ENCODE measurements around the gene POLR3H.

Gene POLR3H

DNA sequence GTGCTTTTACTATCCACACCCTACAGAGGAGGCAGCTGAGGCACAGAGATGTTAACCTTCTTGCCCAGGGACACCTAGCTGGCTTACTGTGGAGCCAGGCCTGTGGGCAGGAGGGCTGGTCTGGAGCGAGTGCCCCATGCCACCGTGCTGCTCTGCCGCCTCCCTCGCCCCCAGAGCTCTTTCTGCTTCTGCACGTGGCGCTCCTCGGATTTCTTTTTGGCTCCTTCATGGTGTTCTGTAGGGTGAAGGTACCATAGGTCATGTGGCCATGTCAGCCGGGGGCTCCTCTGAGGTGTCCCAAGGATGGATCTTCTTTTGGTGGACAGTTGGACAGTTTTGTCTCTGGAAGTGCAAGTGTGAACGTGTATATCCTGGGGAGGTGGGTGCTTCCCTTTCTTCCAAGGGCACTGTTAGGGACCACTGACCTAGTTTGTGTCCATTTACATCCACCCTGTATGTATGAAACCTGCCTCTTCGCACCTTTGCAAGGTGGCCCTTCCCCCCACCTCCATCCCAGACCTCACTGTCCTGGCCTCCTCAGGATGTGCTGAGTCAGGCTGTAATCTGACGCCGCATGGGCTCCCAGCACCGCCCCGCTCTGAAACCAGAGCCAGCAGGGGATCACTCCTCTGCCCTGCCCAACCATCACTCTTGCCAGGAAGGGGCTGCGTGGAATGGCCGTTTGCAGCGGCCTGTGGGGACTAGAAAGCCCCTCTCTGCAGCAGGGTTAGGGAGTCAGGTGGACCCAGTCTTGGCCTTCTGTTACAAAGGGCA, 31.7 kb downstream of the POLR3H start:
- peak; percentile 76 for DNase-seq

DNA sequence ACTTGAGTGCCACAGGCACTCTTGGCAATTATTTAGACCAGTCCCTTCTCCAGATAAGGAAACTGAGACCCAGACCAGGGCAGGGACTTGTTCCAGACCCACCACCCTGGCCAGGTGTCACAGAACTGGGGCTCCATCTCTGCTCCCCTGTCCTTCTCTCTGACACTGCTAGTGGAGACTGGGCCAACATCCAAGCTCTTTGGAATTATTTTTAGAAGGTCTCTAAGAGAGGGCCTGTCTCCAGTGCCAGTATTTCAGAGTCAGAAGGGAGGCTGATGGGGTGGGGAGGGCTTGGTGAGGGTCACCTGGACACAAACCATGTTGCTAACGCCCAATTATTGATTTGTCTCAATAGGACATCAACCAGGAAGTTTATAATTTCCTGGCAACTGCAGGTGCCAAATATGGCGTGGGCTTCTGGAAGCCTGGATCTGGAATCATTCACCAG, 32.7 kb downstream of the POLR3H start:
- DNase-seq = peak; percentile 55

- DNase-seq = no peak
Observed at GRCh38 chr22:41508770-41509170, 35.5 kb downstream of the POLR3H start.

- no peak for DNase-seq
Observed at GRCh38 chr22:41507330-41508063, 36.8 kb downstream of the POLR3H start.

GRCh38 chr22:41505511-41506220, 38.6 kb downstream of the POLR3H start:
- DNase-seq = no peak

GRCh38 chr22:41504816-41505215, 39.5 kb downstream of the POLR3H start:
- DNase-seq = no peak

DNA sequence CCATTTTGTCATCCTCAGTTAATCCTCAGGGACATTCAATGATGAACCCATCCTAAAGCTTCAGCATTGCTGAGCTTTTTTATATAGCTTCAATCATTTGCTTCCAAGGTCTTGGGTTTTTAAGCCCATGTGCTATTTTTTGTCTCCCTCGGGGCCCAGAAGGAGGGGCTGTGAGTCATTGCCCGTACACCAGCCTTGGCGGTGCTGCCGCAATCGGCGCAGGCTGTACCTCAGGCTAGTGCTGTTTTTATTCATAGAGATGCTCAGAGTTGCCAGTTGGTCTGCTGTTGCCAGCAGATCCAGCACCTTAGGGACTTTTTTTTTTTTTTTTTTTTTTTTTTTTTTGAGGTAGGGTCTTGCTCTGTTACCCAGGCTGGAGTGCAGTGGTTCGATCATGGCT, 39.9 kb downstream of the POLR3H start:
- no peak for DNase-seq

GRCh38 chr22:41501209-41501608, 43.1 kb downstream of the POLR3H start:
- DNase-seq = no peak

DNA sequence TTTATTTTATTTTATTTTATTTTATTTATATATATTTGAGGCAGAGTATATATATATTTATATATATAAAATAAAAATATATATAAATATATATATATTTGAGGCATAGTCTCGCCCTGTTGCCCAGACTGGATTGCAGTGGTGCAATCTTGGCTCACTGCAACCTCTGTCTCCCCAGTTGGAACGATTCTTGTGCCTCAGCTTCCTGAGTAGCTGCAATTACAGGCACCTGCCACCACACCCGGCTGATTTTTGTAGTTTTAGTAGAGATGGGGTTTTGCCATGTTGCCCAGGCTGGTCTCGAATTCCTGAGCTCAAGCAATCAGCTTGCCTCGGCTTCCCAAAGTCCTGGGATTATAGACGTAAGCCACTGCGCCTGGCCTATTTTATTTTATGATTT, 44.0 kb downstream of the POLR3H start:
- DNase-seq = no peak

GRCh38 chr22:41499624-41500280, 44.5 kb downstream of the POLR3H start:
- DNase-seq = no peak

GRCh38 chr22:41498303-41498835, 45.9 kb downstream of the POLR3H start:
- DNase-seq = no peak

DNA sequence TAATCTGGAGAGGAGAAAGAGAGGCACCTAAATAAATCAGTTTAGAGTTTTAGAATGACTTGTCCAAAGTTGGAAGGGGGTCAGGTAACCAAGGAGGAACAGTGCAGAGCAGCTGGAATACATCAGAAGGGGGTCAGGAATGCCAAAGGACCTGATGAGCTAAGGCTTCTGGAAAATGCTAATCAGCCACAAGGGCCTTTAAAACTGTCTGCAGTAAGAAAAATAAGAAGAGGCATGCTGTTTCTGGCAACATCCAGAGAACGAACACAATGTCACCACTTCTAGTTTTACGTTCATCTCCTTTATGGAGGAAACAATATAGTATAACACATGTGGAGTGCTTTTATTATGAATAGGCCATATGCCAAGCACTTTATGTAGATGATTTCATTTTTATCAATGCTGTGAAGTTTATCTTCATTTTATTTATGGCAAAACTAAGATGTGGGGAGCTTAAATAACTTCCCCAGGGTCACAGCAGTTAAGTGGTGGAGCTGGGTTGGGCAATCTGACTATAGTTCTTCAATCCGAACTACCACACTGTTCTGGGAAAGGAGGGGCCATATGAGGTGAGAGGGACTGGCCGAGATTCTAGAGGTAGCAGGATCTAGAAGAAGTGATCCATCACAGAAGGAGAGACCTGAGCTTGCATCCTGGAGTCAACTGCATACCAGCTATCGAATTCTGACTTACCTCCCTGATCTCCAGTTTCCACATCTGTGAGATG, 52.7 kb downstream of the POLR3H start:
- DNase-seq = no peak

GRCh38 chr22:41488596-41489385, 55.5 kb downstream of the POLR3H start:
- no peak for DNase-seq

DNA sequence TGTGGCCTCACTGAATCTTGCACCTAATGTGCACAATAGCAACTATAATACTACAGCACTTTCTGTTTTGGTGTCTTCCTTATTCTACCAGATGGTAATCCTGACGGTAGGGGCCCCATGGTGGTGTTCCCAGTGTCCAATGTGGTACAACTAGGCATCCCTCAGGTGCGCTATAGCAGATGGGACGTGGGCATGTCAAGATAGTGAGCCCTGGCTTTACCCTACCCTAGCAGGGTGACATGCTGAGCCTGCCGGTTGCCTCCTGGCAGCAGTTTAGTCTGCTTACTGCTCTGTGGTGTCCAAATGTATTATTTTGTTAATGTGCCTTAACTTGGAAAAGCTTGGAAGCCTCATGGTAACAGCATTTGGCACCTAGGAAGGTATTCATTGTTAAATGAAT, 56.2 kb downstream of the POLR3H start:
- no peak for DNase-seq

GRCh38 chr22:41487037-41487935, 57.0 kb downstream of the POLR3H start:
- no peak for DNase-seq

DNA sequence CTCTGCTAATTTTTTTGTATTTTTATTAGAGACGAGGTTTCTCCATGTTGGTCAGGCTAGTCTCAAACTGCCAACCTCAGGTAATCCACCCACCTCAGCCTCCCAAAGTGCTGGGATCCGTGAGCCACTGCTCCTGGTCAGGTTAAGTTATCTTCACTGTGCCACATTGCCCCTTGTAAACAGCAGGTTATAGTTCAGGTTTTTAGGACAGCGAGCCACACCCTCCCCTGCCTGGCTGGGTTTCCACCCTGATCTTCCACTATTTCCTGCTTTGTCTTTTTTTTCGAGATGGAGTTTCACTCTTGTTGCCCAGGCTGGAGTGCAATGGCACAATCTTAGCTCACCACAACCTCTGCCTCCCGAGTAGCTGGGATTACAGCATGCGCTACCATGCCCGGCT, 59.2 kb downstream of the POLR3H start:
- no peak for DNase-seq

- no peak for DNase-seq
Observed at GRCh38 chr22:41482319-41482935, 61.8 kb downstream of the POLR3H start.

DNA sequence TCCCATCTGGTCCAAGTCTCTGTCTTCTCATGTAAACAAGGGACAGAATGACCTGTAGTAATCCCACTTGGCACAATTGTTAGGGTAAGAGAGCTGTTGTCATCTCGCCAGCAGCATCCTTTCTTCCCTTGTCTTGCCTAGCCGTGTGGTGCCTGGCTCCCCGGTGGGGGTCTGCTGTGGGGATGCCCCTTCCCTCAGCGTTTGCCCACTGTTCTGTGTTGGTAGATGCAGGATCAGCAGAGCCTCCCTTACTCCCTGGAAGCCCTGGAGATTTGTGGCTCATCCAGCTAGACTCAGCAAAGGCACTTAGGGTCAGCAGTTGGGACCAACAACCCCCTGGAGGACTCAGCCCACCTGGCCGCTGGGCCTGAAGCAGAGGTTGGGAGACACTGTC, 62.3 kb downstream of the POLR3H start:
- no peak for DNase-seq

DNA sequence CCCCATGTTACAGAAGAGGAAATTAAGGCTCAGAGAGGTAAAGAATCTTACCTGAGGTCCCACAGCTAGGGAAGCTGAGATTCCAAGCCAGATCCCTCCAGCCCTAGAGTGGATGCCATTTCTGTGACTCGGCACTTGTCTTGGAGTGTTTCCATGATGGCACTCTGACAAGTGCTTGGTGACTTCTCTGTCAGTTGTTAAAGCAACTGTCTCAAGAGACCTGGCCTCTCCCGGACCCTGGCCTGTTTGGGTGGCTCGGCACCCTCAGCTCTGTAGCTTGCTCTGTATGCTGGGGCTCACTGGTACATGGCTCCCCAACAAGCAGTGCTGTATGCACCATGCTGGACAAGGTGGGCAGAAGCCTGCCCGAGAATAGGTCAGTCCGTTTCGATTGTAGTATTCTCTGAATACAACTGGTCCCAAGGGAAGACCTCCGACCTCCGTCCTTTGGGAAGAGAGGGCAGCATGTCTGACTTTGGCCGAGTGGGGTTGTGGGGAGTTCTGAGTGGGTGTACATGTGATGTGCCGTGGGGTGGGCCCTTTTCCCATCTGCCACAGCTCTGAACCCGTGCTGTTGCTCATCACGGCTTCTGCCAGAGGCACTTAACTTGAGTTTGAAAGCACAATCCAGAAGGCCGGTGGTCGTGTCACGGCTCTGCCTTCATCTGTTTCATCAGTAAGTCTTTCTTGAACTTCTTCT, 63.0 kb downstream of the POLR3H start:
- no peak for DNase-seq

All from NCI-H2029 (cell line).